Stimulated activated CD4-positive, alpha-beta T cell treated with anti-CD3 and anti-CD28 coated beads, Interleukin-4, amount 100 ng/mL, for 4 hours (primary cell): ENCODE results near the gene KRTAP1-1.
"Not testable (repeated sequence)": the region's sequence is repeated elsewhere in the genome, so short reads cannot be mapped to it uniquely, and the experiment has no call there.

Source experiments
- DNase-seq, 2 experiments: peaks; one replicate each; pipeline ENCODE4 v3.0.0-alpha.2; 2020

Gene KRTAP1-1

GRCh38 chr17:41009936-41010335 is 31.3 kb downstream of the KRTAP1-1 start:
- no peak for DNase-seq

GRCh38 chr17:41009301-41009760 is 31.9 kb downstream of the KRTAP1-1 start:
- no peak for DNase-seq

DNA sequence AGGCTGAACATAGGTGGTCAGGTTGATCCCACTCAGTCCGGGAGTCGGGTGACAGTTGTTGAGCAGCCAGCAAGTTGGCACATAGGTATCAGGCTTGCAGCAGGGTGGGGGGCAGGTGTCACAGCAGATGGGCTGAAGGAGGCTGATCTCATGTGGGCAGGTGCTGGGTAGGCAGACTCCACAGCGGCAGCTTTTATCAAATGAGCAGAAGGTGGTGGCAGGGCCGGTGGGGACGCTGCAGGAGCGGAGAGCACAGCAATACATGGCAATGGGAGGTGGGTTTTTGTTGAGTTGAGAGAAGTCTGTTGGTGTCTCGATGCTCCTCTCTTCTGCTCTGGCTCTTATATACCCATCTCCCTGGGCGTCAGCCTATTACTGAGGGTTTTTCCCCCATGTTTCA is 32.4 kb downstream of the KRTAP1-1 start, which contains the start of gene KRTAP3-1:
KRTAP3-1 (minus strand) TSS at position 318 of the 400 bp plus-strand sequence; CDS start at position 264, 54 bp downstream.
- no peak for DNase-seq

- no peak for DNase-seq
Observed at GRCh38 chr17:41004397-41004796, 36.9 kb downstream of the KRTAP1-1 start.

GRCh38 chr17:41003926-41004325 is 37.3 kb downstream of the KRTAP1-1 start:
- DNase-seq = no peak

GRCh38 chr17:41002814-41003213 is 38.4 kb downstream of the KRTAP1-1 start:
- no peak for DNase-seq

DNA sequence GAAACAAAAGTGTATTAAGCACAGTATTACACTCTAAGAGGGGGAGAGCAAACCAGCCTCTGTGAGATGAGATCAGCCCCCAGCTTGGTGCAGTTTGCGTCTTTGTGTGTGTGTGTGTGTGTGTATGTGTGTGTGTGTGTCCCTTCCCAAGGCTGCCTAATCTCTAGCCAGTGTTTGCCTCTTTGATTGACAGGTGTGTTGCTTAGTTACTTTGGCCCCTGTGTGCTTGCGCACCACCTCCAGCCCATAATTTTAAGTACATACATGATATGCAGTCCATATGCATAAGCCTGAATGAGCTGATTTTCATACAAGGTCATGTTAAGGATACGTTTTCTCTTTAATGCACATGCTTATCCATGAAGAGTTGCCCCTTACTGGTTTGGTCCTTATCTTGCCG is 39.5 kb downstream of the KRTAP1-1 start:
- no peak for DNase-seq

DNA sequence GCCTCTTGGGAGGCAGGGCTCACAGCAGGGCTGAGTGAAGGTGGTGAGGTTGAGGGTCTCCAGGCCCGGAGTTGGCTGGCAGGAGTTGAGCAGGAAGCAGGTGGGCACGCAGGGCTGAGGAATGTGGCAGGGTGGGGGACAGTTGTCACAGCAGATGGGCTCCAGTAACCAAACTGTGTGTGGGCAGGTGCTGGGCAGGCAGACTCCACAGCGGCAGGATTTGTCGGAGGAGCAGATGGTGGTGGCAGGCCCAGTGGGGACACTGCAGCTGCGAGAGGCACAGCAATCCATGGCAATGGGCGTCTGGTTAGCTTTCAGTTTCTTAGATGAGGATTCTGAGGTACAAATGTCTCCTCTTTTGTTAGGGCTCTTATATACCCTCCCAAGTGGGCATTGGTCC is 41.7 kb downstream of the KRTAP1-1 start, which contains the start of gene KRTAP3-2:
KRTAP3-2 (minus strand) TSS at position 344 of the 400 bp plus-strand sequence; CDS start at position 291, 53 bp downstream.
- not testable (repeated sequence) for DNase-seq

- no peak for DNase-seq
Observed at GRCh38 chr17:40997361-40997760, 43.9 kb downstream of the KRTAP1-1 start.

DNA sequence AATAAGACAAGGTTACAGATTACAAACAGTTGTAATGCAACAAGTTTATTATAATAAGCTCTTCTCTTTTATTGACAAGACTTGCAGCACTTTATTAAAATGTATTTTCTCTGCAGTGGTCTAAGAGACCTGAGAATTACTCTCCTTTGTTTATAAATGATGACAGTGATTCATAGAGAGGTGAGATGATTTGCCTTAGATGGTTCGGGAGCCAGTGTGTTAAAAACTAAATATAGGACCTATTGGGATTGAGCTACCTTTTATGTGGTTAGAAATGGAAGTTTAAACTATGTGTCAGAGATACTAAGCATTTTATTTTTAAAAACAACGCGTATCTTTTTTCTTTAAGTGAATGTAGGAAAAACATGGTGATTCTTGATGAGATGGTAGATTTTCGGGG is 44.4 kb downstream of the KRTAP1-1 start:
- no peak for DNase-seq

GRCh38 chr17:40995116-40995515 is 46.1 kb downstream of the KRTAP1-1 start:
- no peak for DNase-seq

GRCh38 chr17:40993839-40994238 is 47.4 kb downstream of the KRTAP1-1 start, which contains the start of gene KRTAP3-3:
TSS of gene KRTAP3-3 (minus strand) at chr17:40994164. CDS start at chr17:40994097, 67 bp downstream.
- DNase-seq = no peak

DNA sequence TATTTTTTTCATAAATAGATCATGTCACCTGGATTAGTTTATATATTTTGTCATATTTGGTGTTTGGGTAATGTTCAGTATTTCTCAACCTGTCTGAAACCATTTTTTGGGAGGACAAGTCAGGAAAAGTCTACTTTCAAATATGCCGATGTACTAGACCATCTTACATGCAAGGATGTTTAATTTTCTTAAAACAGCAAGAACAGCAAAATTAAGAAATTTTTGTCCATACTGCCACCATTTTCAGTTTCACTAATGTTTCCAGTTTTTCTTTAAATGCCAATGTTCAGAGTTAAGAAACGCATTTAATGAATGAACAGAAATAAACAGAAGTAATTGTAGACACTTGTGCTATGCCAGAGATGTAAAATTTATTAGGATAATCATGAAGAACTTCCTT is 48.2 kb downstream of the KRTAP1-1 start:
- DNase-seq = no peak

DNA sequence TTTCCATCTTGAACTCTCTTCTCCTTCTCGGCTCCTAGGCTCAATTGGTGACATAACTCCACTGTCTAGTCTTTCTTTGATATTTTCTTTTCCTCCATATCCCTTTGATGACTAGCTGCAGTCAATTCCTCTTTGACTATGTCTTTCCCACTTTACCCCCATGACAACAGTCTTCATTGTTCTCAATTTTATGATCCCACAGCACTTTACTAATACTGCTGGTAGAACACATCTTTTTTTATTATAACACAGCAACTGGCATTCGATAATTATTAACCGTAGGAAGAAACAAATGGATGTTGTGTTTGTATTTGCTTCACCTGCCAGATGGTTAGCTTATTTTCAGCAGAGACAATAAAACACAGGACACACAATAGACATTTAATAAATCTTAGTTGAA is 48.6 kb downstream of the KRTAP1-1 start:
- DNase-seq = no peak
